ENCODE results near the gene USP21. TPM values are rescaled to one million over a fixed set of nuclear protein-coding genes. Genes with fewer than 3 reads are reported as not detected.

Gene USP21
- total and polyA plus RNA-seq, 2 of the 8 experiments (the other 6 are each of a cell fraction or from before 2014, with no cell fraction given) = 23.9 to 36.3 TPM

GRCh38 chr1:161209790-161210409 is 50.6 kb downstream of the USP21 start (continued):
- TF ChIP-seq CHD7 (IDR thresholded peaks at IDR 0.05; ENCODE audit: insufficient replicate concordance, low read length) = no peak
- TF ChIP-seq FOSL1 (IDR thresholded peaks at IDR 0.05; ENCODE audit: insufficient read depth, low read depth, low read length) = no peak
- 0 out of 2 replicates have a peak, but pooled peaks have one; percentile 61 for TF ChIP-seq GABPA (IDR thresholded peaks at IDR 0.05; ENCODE audit: borderline replicate concordance, insufficient read depth, low read length)
- TF ChIP-seq TAF1 (IDR thresholded peaks at IDR 0.05; ENCODE audit: low read depth, low read length) = no peak
- no peak for TF ChIP-seq MAX (IDR thresholded peaks at IDR 0.05)
- TF ChIP-seq CBX8 (IDR thresholded peaks at IDR 0.05; ENCODE audit: borderline replicate concordance, low read depth, low read length) = no peak
- TF ChIP-seq TCF12 (IDR thresholded peaks at IDR 0.05; ENCODE audit: low read depth, low read length) = 0 out of 2 replicates have a peak, but pooled peaks have one; percentile 17
- TF ChIP-seq CREB1 (IDR thresholded peaks at IDR 0.05) = peak; percentile 31; the same call in 1 of the 2 replicates
- peak; percentile 94 to 98 for TF ChIP-seq RAD21 (IDR thresholded peaks at IDR 0.05 in 1 of 2, conservative IDR thresholded peaks at IDR 0.05 in 1 of 2; ENCODE audit: low read depth in 2 of 2, low read length in 2 of 2)
- no peak for TF ChIP-seq HDAC6 (IDR thresholded peaks at IDR 0.05; ENCODE audit: low read depth, low read length)
